ENCODE results near the gene BCL6. TPM values are rescaled to one million over a fixed set of nuclear protein-coding genes. Genes with fewer than 3 reads are reported as not detected.
"Not testable (repeated sequence)": the region's sequence is repeated elsewhere in the genome, so short reads cannot be mapped to it uniquely, and the experiment has no call there.

The BCL6 gene
- total RNA-seq, 1 donor from 2014 or later: 7.6 TPM

DNA sequence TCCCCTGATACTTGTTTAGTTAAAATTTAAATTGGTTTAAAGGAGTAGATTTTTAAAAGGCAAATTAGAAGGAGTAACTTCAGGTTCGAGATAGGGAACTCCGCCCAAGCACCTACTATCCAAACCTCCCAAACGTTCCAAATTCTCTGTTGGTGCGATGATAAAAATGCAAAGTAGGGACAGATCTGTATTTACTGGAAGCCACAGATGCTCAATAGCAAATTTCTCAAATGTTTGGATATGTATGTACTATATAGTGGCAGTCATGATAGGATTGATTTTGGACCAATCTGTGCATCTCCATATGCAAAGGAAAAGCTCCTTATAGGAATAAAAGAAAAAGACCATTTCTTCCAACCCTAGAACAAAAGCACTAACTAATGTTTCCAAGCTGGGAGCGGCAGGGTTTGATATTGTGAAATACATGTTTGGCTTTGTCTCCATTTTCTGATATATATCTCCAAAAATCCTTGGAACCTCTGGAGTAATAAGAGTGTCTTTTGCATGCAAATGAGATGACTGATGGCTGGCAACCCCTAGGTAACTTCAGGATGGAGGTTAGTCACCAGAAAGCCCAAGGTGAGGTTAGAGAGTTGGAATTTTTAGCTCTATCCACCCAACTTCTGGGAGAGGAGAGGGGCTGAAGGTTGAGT, 58.5 kb downstream of the BCL6 start:
- TF ChIP-seq, protein P1, sequence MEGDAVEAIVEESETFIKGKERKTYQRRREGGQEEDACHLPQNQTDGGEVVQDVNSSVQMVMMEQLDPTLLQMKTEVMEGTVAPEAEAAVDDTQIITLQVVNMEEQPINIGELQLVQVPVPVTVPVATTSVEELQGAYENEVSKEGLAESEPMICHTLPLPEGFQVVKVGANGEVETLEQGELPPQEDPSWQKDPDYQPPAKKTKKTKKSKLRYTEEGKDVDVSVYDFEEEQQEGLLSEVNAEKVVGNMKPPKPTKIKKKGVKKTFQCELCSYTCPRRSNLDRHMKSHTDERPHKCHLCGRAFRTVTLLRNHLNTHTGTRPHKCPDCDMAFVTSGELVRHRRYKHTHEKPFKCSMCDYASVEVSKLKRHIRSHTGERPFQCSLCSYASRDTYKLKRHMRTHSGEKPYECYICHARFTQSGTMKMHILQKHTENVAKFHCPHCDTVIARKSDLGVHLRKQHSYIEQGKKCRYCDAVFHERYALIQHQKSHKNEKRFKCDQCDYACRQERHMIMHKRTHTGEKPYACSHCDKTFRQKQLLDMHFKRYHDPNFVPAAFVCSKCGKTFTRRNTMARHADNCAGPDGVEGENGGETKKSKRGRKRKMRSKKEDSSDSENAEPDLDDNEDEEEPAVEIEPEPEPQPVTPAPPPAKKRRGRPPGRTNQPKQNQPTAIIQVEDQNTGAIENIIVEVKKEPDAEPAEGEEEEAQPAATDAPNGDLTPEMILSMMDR (IDR thresholded peaks at IDR 0.05; ENCODE audit: unreplicated experiment): no peak

DNA sequence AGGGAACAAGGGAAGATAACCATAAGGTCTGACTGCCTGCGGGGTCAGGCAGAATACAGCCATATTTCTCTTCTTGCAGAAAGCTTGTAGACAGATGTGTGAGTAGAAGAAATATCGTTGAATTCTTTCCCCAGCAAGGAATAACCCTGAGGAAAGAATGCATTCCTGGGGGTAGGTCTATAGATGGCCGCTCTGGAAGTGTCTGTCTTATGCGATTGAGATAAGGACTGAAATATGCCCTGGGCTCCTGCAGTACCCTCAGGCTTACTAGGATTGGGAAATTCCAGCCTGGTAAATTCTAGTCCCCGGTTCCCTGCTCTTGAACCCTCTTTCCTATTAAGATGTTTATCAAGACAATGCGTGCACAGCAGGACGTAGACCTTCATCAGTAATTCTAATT, 59.3 kb downstream of the BCL6 start:
- Mint-ChIP-seq H3K27ac (ENCODE audit: unreplicated experiment) (no peak overlapping the region), H3K36me3 (ENCODE audit: low read depth, unreplicated experiment) (no peaks in the 10 kb centered on the region), H3K4me3 (ENCODE audit: unreplicated experiment) (no peak overlapping the region), H3K9me3 (ENCODE audit: unreplicated experiment) (no peaks in the 10 kb centered on the region), H3K4me1 (ENCODE audit: unreplicated experiment) (no peaks in the 10 kb centered on the region), H3K27me3 (ENCODE audit: unreplicated experiment) (no peaks in the 10 kb centered on the region)
- TF ChIP-seq, protein P1 (IDR thresholded peaks at IDR 0.05; ENCODE audit: unreplicated experiment): no peak
- no peak for DNase-seq (ENCODE audit: low spot score)

More for the DNA sequence above, 58.5 kb downstream of the BCL6 start:
- Mint-ChIP-seq H3K9me3 (ENCODE audit: unreplicated experiment) (no peaks in the 10 kb centered on the region), H3K4me1 (ENCODE audit: unreplicated experiment) (no peaks in the 10 kb centered on the region), H3K27me3 (ENCODE audit: unreplicated experiment) (no peaks in the 10 kb centered on the region), H3K36me3 (ENCODE audit: low read depth, unreplicated experiment) (no peaks in the 10 kb centered on the region), H3K4me3 (ENCODE audit: unreplicated experiment) (no peak overlapping the region), H3K27ac (ENCODE audit: unreplicated experiment) (no peak overlapping the region)
- no peak for DNase-seq (ENCODE audit: low spot score)

DNA sequence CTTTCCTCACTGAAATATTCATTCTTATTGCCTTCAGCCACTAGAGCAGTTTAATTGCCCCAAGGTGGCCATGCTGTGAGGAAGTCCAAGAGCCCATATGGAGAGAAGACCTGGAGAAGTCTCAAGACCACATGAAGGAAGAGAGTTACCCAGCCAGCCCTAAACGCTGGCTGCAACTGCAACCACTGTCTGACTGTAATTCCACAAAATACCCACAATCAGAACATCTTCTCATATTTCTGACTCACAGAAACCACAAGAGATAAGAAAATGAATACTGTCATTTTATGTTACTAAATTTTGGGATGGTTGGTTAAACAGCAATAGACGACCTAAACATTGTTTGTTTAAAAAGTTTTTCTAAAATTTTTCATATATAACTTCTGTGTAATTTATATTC, 60.4 kb downstream of the BCL6 start:
- DNase-seq (ENCODE audit: low spot score): no peak
- Mint-ChIP-seq H3K9me3 (ENCODE audit: unreplicated experiment) (no peaks in the 10 kb centered on the region), H3K27me3 (ENCODE audit: unreplicated experiment) (peaks cover 1% of the 10 kb centered on the region), H3K27ac (ENCODE audit: unreplicated experiment) (no peak overlapping the region), H3K4me3 (ENCODE audit: unreplicated experiment) (no peak overlapping the region), H3K4me1 (ENCODE audit: unreplicated experiment) (no peaks in the 10 kb centered on the region), H3K36me3 (ENCODE audit: low read depth, unreplicated experiment) (no peaks in the 10 kb centered on the region)
- TF ChIP-seq, protein P1 (IDR thresholded peaks at IDR 0.05; ENCODE audit: unreplicated experiment): no peak

DNA sequence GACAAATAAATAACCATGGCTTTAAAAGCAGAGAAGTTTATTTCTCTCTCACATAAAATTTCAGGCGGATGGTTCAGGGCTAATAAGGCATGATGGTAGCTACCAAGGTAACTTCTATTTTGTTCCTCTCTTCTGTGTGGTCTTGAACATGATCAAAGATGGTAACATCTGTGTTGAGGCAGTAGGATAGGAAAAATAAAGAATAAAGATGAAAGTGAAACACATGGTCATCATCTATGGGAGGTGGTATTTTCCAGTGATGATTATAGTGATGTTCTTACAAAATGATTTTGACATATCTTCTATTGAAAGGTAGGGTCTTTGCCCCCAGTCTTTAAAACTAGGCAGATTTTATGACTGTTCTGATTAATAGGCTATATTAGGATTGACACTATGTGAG, 60.8 kb downstream of the BCL6 start:
- Mint-ChIP-seq H3K4me3 (ENCODE audit: unreplicated experiment) (no peak overlapping the region), H3K4me1 (ENCODE audit: unreplicated experiment) (peaks cover 2% of the 10 kb centered on the region), H3K27me3 (ENCODE audit: unreplicated experiment) (peaks cover 1% of the 10 kb centered on the region), H3K27ac (ENCODE audit: unreplicated experiment) (no peak overlapping the region), H3K9me3 (ENCODE audit: unreplicated experiment) (no peaks in the 10 kb centered on the region), H3K36me3 (ENCODE audit: low read depth, unreplicated experiment) (no peaks in the 10 kb centered on the region)
- no peak for DNase-seq (ENCODE audit: low spot score)
- TF ChIP-seq, protein P1 (IDR thresholded peaks at IDR 0.05; ENCODE audit: unreplicated experiment): no peak

DNA sequence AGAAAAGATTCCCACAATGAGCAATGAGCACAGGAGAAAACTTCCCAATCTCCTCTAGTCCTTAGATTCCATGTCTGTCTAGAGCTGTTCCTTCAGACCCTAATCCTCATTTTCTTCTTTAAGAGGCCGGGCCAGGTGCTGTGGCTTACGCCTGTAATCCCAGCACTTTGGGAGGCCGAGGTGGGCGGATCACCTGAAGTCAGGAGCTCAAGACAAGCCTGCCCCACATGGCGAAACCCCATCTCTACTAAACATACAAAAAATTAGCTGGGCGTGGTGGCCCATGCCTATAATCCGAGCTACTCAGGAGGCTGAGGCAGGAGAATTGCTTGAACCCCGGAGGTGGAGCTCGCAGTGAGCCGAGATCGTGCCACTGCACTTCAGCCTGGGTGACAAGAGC, 63.5 kb downstream of the BCL6 start:
- H3K27me3 Mint-ChIP-seq (ENCODE audit: unreplicated experiment); DNase-seq (ENCODE audit: low spot score); H3K27ac Mint-ChIP-seq (ENCODE audit: unreplicated experiment); H3K9me3 Mint-ChIP-seq (ENCODE audit: unreplicated experiment); H3K4me1 Mint-ChIP-seq (ENCODE audit: unreplicated experiment); H3K4me3 Mint-ChIP-seq (ENCODE audit: unreplicated experiment); H3K36me3 Mint-ChIP-seq (ENCODE audit: low read depth, unreplicated experiment): not testable (repeated sequence)
